Breast epithelium (tissue), 3 donors: Measurements from ENCODE around the gene HPCAL1.

ENCODE experiments used
- CTCF ChIP-seq, 3 donors: fragments of 450-650 bp; IDR thresholded peaks; one replicate each; pipeline ENCODE4 v1.5.1; 2016 to 2017; ENCODE audit warnings: antibody characterized with exemption in 3 of 3, mild to moderate bottlenecking in 3 of 3, moderate library complexity in 3 of 3
- POLR2A ChIP-seq: fragments of 450-650 bp; IDR thresholded peaks from one replicate; pipeline ENCODE4 v1.6.1; 2016; ENCODE audit warnings: antibody characterized with exemption, mild to moderate bottlenecking, moderate library complexity
- POLR2AphosphoS5 ChIP-seq, 3 donors: sonication (generic); formaldehyde crosslinking; IDR thresholded peaks; one replicate each; pipeline ENCODE4 v1.6.1; 2017; ENCODE audit warnings: antibody characterized with exemption in 3 of 3

- TF ChIP-seq POLR2A: no peak
- no peak for TF ChIP-seq CTCF (IDR thresholded peaks at IDR 0.05)
- no peak for TF ChIP-seq POLR2AphosphoS5 (IDR thresholded peaks at IDR 0.05)
Measured at GRCh38 chr2:10306901-10307463, 4.3 kb downstream of the HPCAL1 start.
